HEK293 (cell line): Measurements from ENCODE around the gene TMEM178A.

Experiments
- CTCF ChIA-PET: fragments of 350-600 bp; formaldehyde crosslinking; extraction: SDS; loops from one replicate; lab custom pipeline; 2021; ENCODE audit warnings: antibody characterized with exemption; lab: Yijun Ruan, JAX
- POLR2A ChIA-PET: fragments of 300-600 bp; formaldehyde crosslinking; extraction: SDS; loops from one replicate; lab custom pipeline; 2020; ENCODE audit warnings: antibody characterized with exemption, inconsistent platforms; lab: Yijun Ruan, JAX
- H3K27ac ChIP-seq: fragments of 200-500 bp; sonication (Bioruptor generic); 2 replicates; pipeline ENCODE4 v1.5.1; 2014; ENCODE audit warnings: low read depth, low read length, control low read depth, inconsistent platforms; ENCODE audit errors: extremely low read depth
- H3K36me3 ChIP-seq, 2 experiments: fragments of 200-500 bp in 1 of 2; sonication (Bioruptor generic) in 1 of 2; 1 replicate in 1 of 2; 2 replicates in 1 of 2; pipeline ENCODE4 v1.5.1; 2014 to 2017; ENCODE audit warnings: inconsistent platforms in 2 of 2, low read length in 2 of 2; ENCODE audit not compliant: control insufficient read depth in 2 of 2, insufficient read depth in 1 of 2
- H3K4me1 ChIP-seq: fragments of 200-500 bp; sonication (Bioruptor generic); 2 replicates; pipeline ENCODE4 v1.5.1; 2014; ENCODE audit warnings: mild to moderate bottlenecking, low read length, inconsistent platforms; ENCODE audit not compliant: control insufficient read depth, insufficient read depth
- H3K4me3 ChIP-seq: 2 replicates; pipeline ENCODE4 v1.5.1; 2011; ENCODE audit warnings: low read depth, mild to moderate bottlenecking, control low read depth, low read length, moderate library complexity
- H3K9me3 ChIP-seq: fragments of 200-500 bp; sonication (Bioruptor generic); 2 replicates; pipeline ENCODE4 v1.5.1; 2014; ENCODE audit warnings: low read depth, low read length, inconsistent platforms; ENCODE audit not compliant: control insufficient read depth, insufficient read depth
- AEBP2 ChIP-seq: fragments of 450-650 bp; formaldehyde crosslinking; IDR thresholded peaks from 2 replicates; pipeline ENCODE4 v1.5.1; 2016; ENCODE audit warnings: missing biosample characterization, missing genetic modification characterization, borderline replicate concordance
- EGR2 ChIP-seq: fragments of 450-650 bp; formaldehyde crosslinking; IDR thresholded peaks from 2 replicates; pipeline ENCODE4 v1.5.1; 2016; ENCODE audit warnings: low read depth, missing biosample characterization, missing genetic modification characterization
- KLF10 ChIP-seq: fragments of 450-650 bp; IDR thresholded peaks from 2 replicates; pipeline ENCODE4 v1.5.1; 2018; ENCODE audit warnings: missing biosample characterization, mild to moderate bottlenecking, missing genetic modification characterization
- MEIS1 ChIP-seq: sonication (generic); formaldehyde crosslinking; IDR thresholded peaks from 2 replicates; pipeline ENCODE4 v1.8.1; 2022; ENCODE audit warnings: missing genetic modification reagents, mild to moderate bottlenecking, borderline replicate concordance
- TCF7L2 ChIP-seq: IDR thresholded peaks from 2 replicates; pipeline ENCODE4 v1.6.1; 2011; ENCODE audit warnings: low read depth, mild to moderate bottlenecking, inconsistent platforms, low read length, moderate library complexity, borderline replicate concordance
- ZBTB1 ChIP-seq: fragments of 450-650 bp; formaldehyde crosslinking; IDR thresholded peaks from 2 replicates; pipeline ENCODE4 v1.5.1; 2016; ENCODE audit warnings: missing biosample characterization, missing genetic modification characterization
- ZBTB20 ChIP-seq: fragments of 450-650 bp; formaldehyde crosslinking; IDR thresholded peaks from 2 replicates; pipeline ENCODE4 v1.5.1; 2016; ENCODE audit warnings: missing biosample characterization, missing genetic modification characterization
- ZFP69B ChIP-seq: fragments of 450-650 bp; formaldehyde crosslinking; IDR thresholded peaks from 2 replicates; pipeline ENCODE4 v1.5.1; 2016; ENCODE audit warnings: missing biosample characterization, missing genetic modification characterization
- ZNF114 ChIP-seq: fragments of 450-650 bp; formaldehyde crosslinking; IDR thresholded peaks from 2 replicates; pipeline ENCODE4 v1.5.0; 2017; ENCODE audit warnings: missing biosample characterization, missing genetic modification characterization
- ZNF133 ChIP-seq: fragments of 450-650 bp; formaldehyde crosslinking; IDR thresholded peaks from 2 replicates; pipeline ENCODE4 v1.5.1; 2016; ENCODE audit warnings: missing biosample characterization, missing genetic modification characterization
- ZNF174 ChIP-seq: fragments of 450-650 bp; formaldehyde crosslinking; IDR thresholded peaks from 2 replicates; pipeline ENCODE4 v1.5.0; 2017; ENCODE audit warnings: missing biosample characterization, mild to moderate bottlenecking, missing genetic modification characterization
- ZNF19 ChIP-seq: fragments of 450-650 bp; formaldehyde crosslinking; IDR thresholded peaks from 2 replicates; pipeline ENCODE4; 2016; ENCODE audit warnings: missing biosample characterization, missing genetic modification characterization, low read depth
- ZNF211 ChIP-seq: fragments of 450-650 bp; formaldehyde crosslinking; IDR thresholded peaks from 2 replicates; pipeline ENCODE4 v1.5.1; 2016; ENCODE audit warnings: low read depth, missing biosample characterization, missing genetic modification characterization
- ZNF266 ChIP-seq: fragments of 450-650 bp; formaldehyde crosslinking; IDR thresholded peaks from 2 replicates; pipeline ENCODE4 v1.5.1; 2016; ENCODE audit warnings: missing biosample characterization, missing genetic modification characterization, low read depth
- ZNF292 ChIP-seq: fragments of 450-650 bp; formaldehyde crosslinking; IDR thresholded peaks from 2 replicates; pipeline ENCODE4 v1.5.1; 2016; ENCODE audit warnings: low read depth, missing biosample characterization, missing genetic modification characterization, borderline replicate concordance
- ZNF302 ChIP-seq: fragments of 450-650 bp; formaldehyde crosslinking; IDR thresholded peaks from 2 replicates; pipeline ENCODE4 v1.5.1; 2016; ENCODE audit warnings: missing biosample characterization, missing genetic modification characterization, low read depth
- ZNF366 ChIP-seq: fragments of 450-650 bp; formaldehyde crosslinking; conservative IDR thresholded peaks from 2 replicates; pipeline ENCODE4 v1.5.1; 2016; ENCODE audit warnings: missing biosample characterization, missing genetic modification characterization
- ZNF398 ChIP-seq: fragments of 450-650 bp; formaldehyde crosslinking; IDR thresholded peaks from 2 replicates; pipeline ENCODE4 v1.5.1; 2017; ENCODE audit warnings: missing biosample characterization, missing genetic modification characterization
- ZNF518A ChIP-seq: fragments of 450-650 bp; formaldehyde crosslinking; conservative IDR thresholded peaks from 2 replicates; pipeline ENCODE4 v1.5.1; 2016; ENCODE audit warnings: low read depth, missing biosample characterization, missing genetic modification characterization
- ZNF529 ChIP-seq: fragments of 450-650 bp; formaldehyde crosslinking; IDR thresholded peaks from 2 replicates; pipeline ENCODE4 v1.5.1; 2017; ENCODE audit warnings: missing genetic modification characterization, missing biosample characterization; ENCODE audit not compliant: insufficient replicate concordance
- ZNF626 ChIP-seq: fragments of 450-650 bp; sonication (Bioruptor Pico); formaldehyde crosslinking; IDR thresholded peaks from 2 replicates; pipeline ENCODE4 v1.5.1; 2018; ENCODE audit warnings: missing biosample characterization, missing genetic modification characterization, inconsistent platforms
- ZNF658 ChIP-seq: fragments of 450-650 bp; formaldehyde crosslinking; IDR thresholded peaks from 2 replicates; pipeline ENCODE4; 2016; ENCODE audit warnings: missing biosample characterization, missing genetic modification characterization
- ZNF664 ChIP-seq: fragments of 450-650 bp; formaldehyde crosslinking; IDR thresholded peaks from 2 replicates; pipeline ENCODE4 v1.5.1; 2016; ENCODE audit warnings: missing biosample characterization, missing genetic modification characterization
- ZNF704 ChIP-seq: fragments of 450-650 bp; formaldehyde crosslinking; IDR thresholded peaks from 2 replicates; pipeline ENCODE4 v1.5.1; 2016; ENCODE audit warnings: missing biosample characterization, missing genetic modification characterization

Gene TMEM178A

GRCh38 chr2:39625193-39625926, 40.4 kb upstream of the TMEM178A start:
- CTCF ChIA-PET = interaction anchor here (0.6 to 1.0 kb wide), 2 partner anchors 32 to 328 kb away, joined by 3 to 4 read pairs; no protein-coding TSS in a partner anchor
- H3K27ac ChIP-seq = no peak overlapping the region
- H3K36me3 ChIP-seq = no peaks in the 10 kb centered on the region
- H3K9me3 ChIP-seq = no peaks in the 10 kb centered on the region
- TF ChIP-seq ZNF302 (no peak), ZNF174 (tag by site-specific recombination) (no peak), ZNF704 (no peak), ZBTB20 (no peak), ZNF398 (no peak), ZNF664 (no peak), ZBTB1 (tag by site-specific recombination) (no peak), ZNF518A (tag by site-specific recombination) (no peak), TCF7L2 (no peak)
- POLR2A ChIA-PET = no interaction called here
- H3K4me1 ChIP-seq = no peaks in the 10 kb centered on the region
- no peak overlapping the region for H3K4me3 ChIP-seq

GRCh38 chr2:39625927-39626270, 39.8 kb upstream of the TMEM178A start:
- Histone ChIP-seq H3K9me3 (no peaks in the 10 kb centered on the region), H3K36me3 (no peaks in the 10 kb centered on the region), H3K27ac (no peak overlapping the region), H3K4me1 (no peaks in the 10 kb centered on the region), H3K4me3 (no peak overlapping the region)
- POLR2A ChIA-PET = no interaction called here
- CTCF ChIA-PET = interaction anchor here (0.6 to 1.0 kb wide), 2 partner anchors 33 to 329 kb away, joined by 3 to 4 read pairs; no protein-coding TSS in a partner anchor
- TF ChIP-seq ZNF211 (tag by site-specific recombination) (no peak), ZNF658 (tag by site-specific recombination) (no peak), ZNF366 (tag by site-specific recombination) (no peak), KLF10 (tag by site-specific recombination) (no peak), AEBP2 (tag by site-specific recombination) (no peak), ZFP69B (no peak), MEIS1 (CRISPR knock-in tag) (no peak), ZNF626 (tag by site-specific recombination) (no peak), ZNF114 (tag by site-specific recombination) (no peak), ZNF19 (no peak), EGR2 (tag by site-specific recombination) (no peak), ZNF292 (no peak), ZNF529 (tag by site-specific recombination) (no peak), ZNF133 (tag by site-specific recombination) (no peak), ZNF266 (tag by site-specific recombination) (no peak)
